Endothelial cell of umbilical vein (primary cell): ENCODE data around the gene BCAP31.

Experiments
- EZH2 ChIP-seq: IDR thresholded peaks from 2 replicates; pipeline ENCODE4 v1.6.1; 2012; ENCODE audit warnings: borderline replicate concordance, low read depth, mild to moderate bottlenecking, moderate library complexity, low read length, inconsistent platforms; ENCODE audit not compliant: severe bottlenecking
- FOS ChIP-seq: IDR thresholded peaks from 2 replicates; pipeline ENCODE4 v1.6.1; 2011; ENCODE audit warnings: mild to moderate bottlenecking, low read length, moderate library complexity, borderline replicate concordance; ENCODE audit not compliant: insufficient read depth
- GATA2 ChIP-seq: IDR thresholded peaks from 2 replicates; pipeline ENCODE4 v1.7.0; 2011; ENCODE audit warnings: low read depth, mild to moderate bottlenecking, moderate library complexity, mixed read lengths, low read length; ENCODE audit not compliant: insufficient read length, insufficient read depth
- JUN ChIP-seq: IDR thresholded peaks from 2 replicates; pipeline ENCODE4 v1.6.1; 2011; ENCODE audit warnings: borderline replicate concordance, low read depth; ENCODE audit not compliant: insufficient read length, insufficient read depth
- MAX ChIP-seq: IDR thresholded peaks from 2 replicates; pipeline ENCODE4 v1.6.1; 2011; ENCODE audit not compliant: insufficient read depth, insufficient read length
- MYC ChIP-seq: IDR thresholded peaks from one replicate; pipeline ENCODE4 v1.6.1; 2011; ENCODE audit warnings: mild to moderate bottlenecking, low read depth, low read length
- POLR2A ChIP-seq: IDR thresholded peaks from 2 replicates; pipeline ENCODE4 v1.6.1; 2012; ENCODE audit warnings: low read depth, mild to moderate bottlenecking, control low read depth, low read length
- POLR2AphosphoS5 ChIP-seq: IDR thresholded peaks from 2 replicates; pipeline ENCODE4 v1.6.1; 2012; ENCODE audit warnings: low read depth, mild to moderate bottlenecking, control low read depth, low read length, moderate library complexity; ENCODE audit not compliant: insufficient read depth
- TF ChIP-seq, protein P1 (sequence below), 2 donors: IDR thresholded peaks; 1 replicate in 1 of 2; 2 replicates in 1 of 2; pipeline ENCODE4 v1.5.1; 2011; ENCODE audit warnings: low read length in 2 of 2, mild to moderate bottlenecking in 2 of 2, moderate library complexity in 2 of 2, control low read depth in 1 of 2, inconsistent platforms in 1 of 2, low read depth in 1 of 2; ENCODE audit not compliant: insufficient read depth in 1 of 2; ENCODE audit errors: extremely low read depth in 1 of 2

- TF ChIP-seq, protein P1, sequence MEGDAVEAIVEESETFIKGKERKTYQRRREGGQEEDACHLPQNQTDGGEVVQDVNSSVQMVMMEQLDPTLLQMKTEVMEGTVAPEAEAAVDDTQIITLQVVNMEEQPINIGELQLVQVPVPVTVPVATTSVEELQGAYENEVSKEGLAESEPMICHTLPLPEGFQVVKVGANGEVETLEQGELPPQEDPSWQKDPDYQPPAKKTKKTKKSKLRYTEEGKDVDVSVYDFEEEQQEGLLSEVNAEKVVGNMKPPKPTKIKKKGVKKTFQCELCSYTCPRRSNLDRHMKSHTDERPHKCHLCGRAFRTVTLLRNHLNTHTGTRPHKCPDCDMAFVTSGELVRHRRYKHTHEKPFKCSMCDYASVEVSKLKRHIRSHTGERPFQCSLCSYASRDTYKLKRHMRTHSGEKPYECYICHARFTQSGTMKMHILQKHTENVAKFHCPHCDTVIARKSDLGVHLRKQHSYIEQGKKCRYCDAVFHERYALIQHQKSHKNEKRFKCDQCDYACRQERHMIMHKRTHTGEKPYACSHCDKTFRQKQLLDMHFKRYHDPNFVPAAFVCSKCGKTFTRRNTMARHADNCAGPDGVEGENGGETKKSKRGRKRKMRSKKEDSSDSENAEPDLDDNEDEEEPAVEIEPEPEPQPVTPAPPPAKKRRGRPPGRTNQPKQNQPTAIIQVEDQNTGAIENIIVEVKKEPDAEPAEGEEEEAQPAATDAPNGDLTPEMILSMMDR (IDR thresholded peaks at IDR 0.05; ENCODE audit: extremely low read depth in 1 of 2, insufficient read depth in 1 of 2, low read depth in 1 of 2, low read length in 2 of 2), result no peak
- TF ChIP-seq POLR2A (no peak), POLR2AphosphoS5 (no peak), FOS (no peak), EZH2 (no peak), MAX (no peak), MYC (no peak), JUN (no peak), GATA2 (no peak)
These were observed 12.8 kb upstream of the BCAP31 start for GRCh38 chrX:153736871-153737441.
